ENCODE results near the gene DBN1. TPM values are rescaled to one million over a fixed set of nuclear protein-coding genes. Genes with fewer than 3 reads are reported as not detected.

The DBN1 gene
- polyA plus RNA-seq, 1 of the 3 experiments (the other 2 are of a cell fraction), result 244 TPM

- peaks cover 32% of the 10 kb centered on the region for H4K20me1 ChIP-seq (ENCODE audit: insufficient read depth)
- whole genome bisulfite sequencing (ENCODE audit: low lambda C conversion rate), result 52% methylated on average over 34 of the region's 48 CpGs
- peak overlapping the region; percentile 94; the same call in 1 of the 2 replicates for H3K4me2 ChIP-seq
- H3K27me3 ChIP-seq (ENCODE audit: insufficient read depth), result no peaks in the 10 kb centered on the region
- peak overlapping the region; percentile 59 for H2AFZ ChIP-seq (ENCODE audit: low read depth)
- no peaks in the 10 kb centered on the region for H3K9me3 ChIP-seq
- H3K36me3 ChIP-seq (replicated peaks in 1 of 2; ENCODE audit: control insufficient read depth in 1 of 2, insufficient read depth in 2 of 2, low read length in 1 of 2), result peaks cover 5 to 10% of the 10 kb centered on the region in 2 experiments
- peaks cover 23% of the 10 kb centered on the region for H3F3A ChIP-seq (replicated peaks; ENCODE audit: insufficient read depth)
- H3K4me1 ChIP-seq (ENCODE audit: control insufficient read depth in 1 of 2, insufficient read depth in 2 of 2, low read depth in 1 of 2, low read length in 1 of 2), result peaks cover 25 to 56% of the 10 kb centered on the region in 2 experiments; a peak in 3 of 4 replicates
- TF ChIP-seq SMC3 (IDR thresholded peaks at IDR 0.05; ENCODE audit: low read depth, low read length), result no peak
- TF ChIP-seq RAD21 (IDR thresholded peaks at IDR 0.05; ENCODE audit: low read length), result no peak
- TF ChIP-seq ELF1 (IDR thresholded peaks at IDR 0.05), result no peak
- no peak for TF ChIP-seq JUND (IDR thresholded peaks at IDR 0.05)
- no peak for TF ChIP-seq EZH2phosphoT487 (IDR thresholded peaks at IDR 0.05; ENCODE audit: borderline replicate concordance, low read depth)
- no peak for TF ChIP-seq TCF12 (IDR thresholded peaks at IDR 0.05)
- TF ChIP-seq FOXM1 (IDR thresholded peaks at IDR 0.05; ENCODE audit: low read depth), result no peak
- no peak for TF ChIP-seq TAF1 (IDR thresholded peaks at IDR 0.05; ENCODE audit: borderline replicate concordance, low read depth, low read length)
- TF ChIP-seq RCOR1 (IDR thresholded peaks at IDR 0.05; ENCODE audit: low read length), result no peak
- no peak for TF ChIP-seq USF2 (IDR thresholded peaks at IDR 0.05; ENCODE audit: borderline replicate concordance, low read depth, low read length)
- TF ChIP-seq GATA2 (CRISPR knock-in tag; IDR thresholded peaks at IDR 0.05), result no peak
- TF ChIP-seq MAX (IDR thresholded peaks at IDR 0.05; ENCODE audit: low read depth), result no peak
- no peak for TF ChIP-seq RXRA (IDR thresholded peaks at IDR 0.05; ENCODE audit: borderline replicate concordance, low read depth)
- no peak for TF ChIP-seq MXI1 (IDR thresholded peaks at IDR 0.05; ENCODE audit: low read depth, low read length)
- TF ChIP-seq NRF1 (IDR thresholded peaks at IDR 0.05; ENCODE audit: low read depth, low read length), result no peak
- TF ChIP-seq PBX3 (IDR thresholded peaks at IDR 0.05), result no peak
- no peak for TF ChIP-seq TEAD4 (IDR thresholded peaks at IDR 0.05; ENCODE audit: borderline replicate concordance, insufficient read depth)
- TF ChIP-seq FOSL2 (IDR thresholded peaks at IDR 0.05; ENCODE audit: borderline replicate concordance, low read depth), result no peak
- no peaks in the 10 kb centered on the region for H3K9me2 ChIP-seq
- no peak for DNase-seq
- H3K79me2 ChIP-seq (ENCODE audit: insufficient read depth), result peaks cover 38% of the 10 kb centered on the region
- H3K9ac ChIP-seq, result peak overlapping the region; percentile 43; the same call in 1 of the 2 replicates
- ChIA-PET CTCF (interaction anchor here (1.1 to 15.9 kb wide), 9 partner anchors 18 to 128 kb away, joined by 3 to 228 read pairs (median 23); partner anchors contain the start of genes DBN1 and PRR7), POLR2A (interaction anchor here (0.6 to 6.7 kb wide), 6 partner anchors 18 to 73 kb away, joined by 4 to 43 read pairs (median 5); partner anchors contain the start of gene DDX41)
- peak overlapping the region; percentile 83 to 94 for H3K4me3 ChIP-seq (ENCODE audit: low read depth in 2 of 2, low read length in 1 of 2)
- H3K27ac ChIP-seq (ENCODE audit: low read depth in 2 of 2, low read length in 1 of 2), result peak overlapping the region in 1 of 2 experiments; percentile 36; a peak in 1 of 4 replicates
Observed at GRCh38 chr5:177498013-177498787, 24.8 kb upstream of the DBN1 start.

Measured in SK-N-SH (cell line).